Stomach (tissue), 9 donors: ENCODE data around the gene HAGH. TPM values are rescaled to one million over a fixed set of nuclear protein-coding genes. Genes with fewer than 3 reads are reported as not detected.

Experiments used
- DNase-seq, 2 donors: peaks; one replicate each; pipeline versions ENCODE4 v3.0.0 to v3.0.0-alpha.2; 2013 to 2019
- H3K27ac ChIP-seq, 5 donors: fragments of 200-600 bp in 4 of 5; sonication (generic) in 4 of 5; one replicate each; pipeline ENCODE4 v1.5.1; 2013 to 2019; ENCODE audit warnings: mild to moderate bottlenecking in 1 of 5, moderate library complexity in 1 of 5
- H3K27me3 ChIP-seq, 3 donors: fragments of 200-600 bp; sonication (generic); one replicate each; pipeline ENCODE4 v1.5.1; 2017 to 2019; ENCODE audit warnings: mixed run types in 1 of 3
- H3K36me3 ChIP-seq, 4 donors: fragments of 200-600 bp; sonication (generic); 1 replicate in 3 of 4; 2 replicates in 1 of 4; pipeline ENCODE4 v1.5.1; 2016 to 2019
- H3K4me1 ChIP-seq, 4 donors: fragments of 200-600 bp; sonication (generic); one replicate each; pipeline ENCODE4 v1.5.1; 2016 to 2019
- H3K4me3 ChIP-seq, 4 donors: fragments of 200-600 bp; sonication (generic) in 3 of 4; one replicate each; pipeline ENCODE4 v1.5.1; 2016 to 2019; ENCODE audit warnings: mild to moderate bottlenecking in 1 of 4
- H3K9me3 ChIP-seq, 4 donors: fragments of 200-600 bp; sonication (generic); one replicate each; pipeline ENCODE4 v1.5.1; 2016 to 2019
- EP300 ChIP-seq: sonication (generic); formaldehyde crosslinking; IDR thresholded peaks from one replicate; pipeline ENCODE4 v1.6.1; 2017; ENCODE audit warnings: antibody characterized with exemption
- POLR2A ChIP-seq, 4 donors: fragments of 450-650 bp; IDR thresholded peaks; one replicate each; pipeline ENCODE4 v1.6.1; 2016; ENCODE audit warnings: antibody characterized with exemption in 4 of 4, control low read depth in 2 of 4, mild to moderate bottlenecking in 1 of 4, moderate library complexity in 1 of 4
- POLR2AphosphoS5 ChIP-seq, 3 donors: sonication (generic); formaldehyde crosslinking; IDR thresholded peaks; one replicate each; pipeline ENCODE4 v1.6.1; 2016; ENCODE audit warnings: antibody characterized with exemption in 3 of 3
- WGBS, 5 donors: extraction: QIAGEN DNeasy Blood & Tissue Kit in 3 of 5; methylation state at CpG; one replicate each; pipeline versions ENCODE4 v1.1.5 to v1.1.7; 2013 to 2018; 5-methylcytosine and 5-hydroxymethylcytosine counted together
- intact Hi-C: fragments of 100-400 bp; cut with DNase I; formaldehyde crosslinking; loops from one replicate; pipeline ENCODE4 v1.15.1; 2023; ENCODE audit warnings: low total_unique reads
- polyA plus RNA-seq, 3 donors: library from polyadenylated mRNA; stranded (reverse); fragments of 200-250 nt; gene quantifications; one replicate each; pipeline ENCODE4 v1.2.3, GENCODE V29; 2013
- total RNA-seq, 5 donors: library from RNA; depleted of rRNA; stranded (reverse); fragments of >200 nt; gene quantifications; one replicate each; pipeline versions ENCODE4 v1.1.0 to v1.2.3, GENCODE V29; 2014 to 2016
- TF ChIP-seq, protein P1 (sequence below), 7 experiments: fragments of 450-650 bp in 4 of 7; fragments of 200-600 bp in 3 of 7; sonication (generic) in 3 of 7; IDR thresholded peaks; one replicate each; pipeline ENCODE4 v1.5.1; 2016 to 2019; ENCODE audit warnings: antibody characterized with exemption in 7 of 7, control low read depth in 2 of 7, mild to moderate bottlenecking in 1 of 7
- donor health status: healthy with polysubstance abuse.
- donor health status: Bipolar disorder and iron deficiency.
- donor health status: healthy.

Gene HAGH
- total and polyA plus RNA-seq, 8 donors: 30.3 to 119 (median 69.2) TPM

DNA sequence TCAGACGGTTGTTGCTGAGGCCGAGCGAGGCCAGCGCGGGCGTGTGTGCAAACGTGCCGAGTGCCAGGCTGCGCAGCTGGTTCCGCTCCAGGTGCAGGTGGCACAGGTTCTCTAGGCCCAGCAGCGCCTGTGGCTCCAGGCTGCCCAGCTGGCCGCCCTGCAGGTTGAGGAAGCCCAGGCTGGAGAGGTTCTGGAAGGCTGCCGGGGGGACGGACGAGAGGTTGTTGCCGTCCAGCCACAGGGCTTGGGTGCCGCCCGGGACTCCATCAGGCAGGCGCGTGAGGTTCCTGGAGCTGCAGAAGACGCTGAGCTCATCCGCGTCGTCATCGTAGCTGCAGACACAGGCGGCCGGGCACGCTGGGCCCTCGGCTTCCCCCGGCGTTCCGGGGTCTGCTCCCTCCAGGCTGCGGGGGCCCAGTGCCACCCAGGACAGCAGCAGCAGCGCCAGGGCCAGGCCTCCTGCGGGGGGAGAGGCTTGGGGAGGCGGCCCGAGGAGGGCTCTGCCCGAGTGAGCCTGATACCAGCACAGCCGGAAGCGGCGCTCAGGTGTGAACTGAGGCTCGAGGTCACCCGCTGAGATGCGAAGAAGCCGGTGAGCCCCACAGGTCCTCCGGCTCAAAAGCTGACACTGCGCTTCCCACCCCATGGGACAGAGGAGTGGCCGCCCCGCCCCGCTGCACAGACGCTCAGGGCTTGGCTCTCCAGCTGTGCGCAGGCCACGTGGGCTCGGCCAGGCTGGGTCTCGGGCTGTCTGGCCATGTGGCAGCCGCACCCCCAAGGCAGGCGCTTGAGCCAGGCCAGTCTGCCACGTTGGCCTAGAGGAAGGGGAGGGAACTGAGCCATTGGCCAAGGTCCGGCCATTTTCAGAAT, 34.4 kb downstream of the HAGH start:
- Histone ChIP-seq H3K9me3 (no peaks in the 10 kb centered on the region), H3K27ac (peak overlapping the region in 1 of 5 donors; percentile 75), H3K4me3 (peak overlapping the region in 1 of 4 donors; percentile 36), H3K4me1 (peaks cover 14 to 35% (median 22%) of the 10 kb centered on the region in 4 donors), H3K36me3 (peaks cover 17 to 56% (median 53%) of the 10 kb centered on the region in 4 donors), H3K27me3 (no peaks in the 10 kb centered on the region)
- intact Hi-C loops: no loop called here
- DNase-seq: no peak
- WGBS, 5 donors: 78 to 90% (median 82%) methylated on average over 35 to 59 of the region's 59 CpGs
- TF ChIP-seq, protein P1, sequence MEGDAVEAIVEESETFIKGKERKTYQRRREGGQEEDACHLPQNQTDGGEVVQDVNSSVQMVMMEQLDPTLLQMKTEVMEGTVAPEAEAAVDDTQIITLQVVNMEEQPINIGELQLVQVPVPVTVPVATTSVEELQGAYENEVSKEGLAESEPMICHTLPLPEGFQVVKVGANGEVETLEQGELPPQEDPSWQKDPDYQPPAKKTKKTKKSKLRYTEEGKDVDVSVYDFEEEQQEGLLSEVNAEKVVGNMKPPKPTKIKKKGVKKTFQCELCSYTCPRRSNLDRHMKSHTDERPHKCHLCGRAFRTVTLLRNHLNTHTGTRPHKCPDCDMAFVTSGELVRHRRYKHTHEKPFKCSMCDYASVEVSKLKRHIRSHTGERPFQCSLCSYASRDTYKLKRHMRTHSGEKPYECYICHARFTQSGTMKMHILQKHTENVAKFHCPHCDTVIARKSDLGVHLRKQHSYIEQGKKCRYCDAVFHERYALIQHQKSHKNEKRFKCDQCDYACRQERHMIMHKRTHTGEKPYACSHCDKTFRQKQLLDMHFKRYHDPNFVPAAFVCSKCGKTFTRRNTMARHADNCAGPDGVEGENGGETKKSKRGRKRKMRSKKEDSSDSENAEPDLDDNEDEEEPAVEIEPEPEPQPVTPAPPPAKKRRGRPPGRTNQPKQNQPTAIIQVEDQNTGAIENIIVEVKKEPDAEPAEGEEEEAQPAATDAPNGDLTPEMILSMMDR (IDR thresholded peaks at IDR 0.05): no peak

DNA sequence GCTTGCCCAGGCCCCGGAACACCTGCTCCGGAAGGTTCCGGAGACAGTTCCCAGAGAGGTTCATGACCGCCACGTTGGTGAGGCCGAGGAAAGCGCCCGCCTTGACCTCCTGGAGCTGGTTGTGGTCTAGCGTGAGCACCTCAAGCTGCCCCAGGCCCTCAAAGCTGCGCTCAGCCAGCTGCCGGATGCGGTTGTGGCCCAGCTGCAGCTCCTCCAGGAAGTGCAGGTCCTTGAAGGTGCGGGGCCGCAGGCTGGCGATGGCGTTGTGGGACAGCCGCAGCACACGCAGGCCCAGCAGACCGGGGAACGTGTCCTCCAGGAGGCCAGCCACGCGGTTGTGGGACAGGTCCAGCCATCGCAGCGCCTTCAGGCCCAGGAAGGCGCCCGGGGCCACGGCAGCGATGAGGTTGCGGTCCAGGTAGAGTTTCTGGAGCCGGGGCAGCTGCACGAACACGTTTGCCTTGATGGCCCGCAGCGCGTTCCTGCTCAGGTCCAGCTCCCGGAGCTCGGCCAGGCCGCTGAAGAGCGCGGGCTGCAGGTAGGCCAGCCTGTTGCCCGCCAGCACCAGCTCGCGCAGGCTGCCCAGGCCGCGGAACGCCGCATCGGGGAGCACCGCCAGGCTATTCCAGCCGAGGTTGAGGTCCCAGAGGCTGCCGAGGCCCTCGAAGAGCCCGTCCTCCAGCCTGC, 35.2 kb downstream of the HAGH start:
- no peak for TF ChIP-seq POLR2A (IDR thresholded peaks at IDR 0.05)
- TF ChIP-seq, protein P1 (IDR thresholded peaks at IDR 0.05): no peak
- TF ChIP-seq POLR2AphosphoS5 (IDR thresholded peaks at IDR 0.05): no peak
- TF ChIP-seq EP300: no peak
- no peaks in the 10 kb centered on the region for H3K9me3 ChIP-seq
- H3K36me3 ChIP-seq: peaks cover 17 to 64% (median 61%) of the 10 kb centered on the region in 4 donors
- H3K27me3 ChIP-seq: no peaks in the 10 kb centered on the region
- H3K4me3 ChIP-seq: no peak overlapping the region
- peaks cover 14 to 37% (median 27%) of the 10 kb centered on the region in 4 donors for H3K4me1 ChIP-seq
- DNase-seq: peak in 1 of 2 donors; percentile 6
- H3K27ac ChIP-seq: no peak overlapping the region
- WGBS, 5 donors: 90 to 96% (median 95%) methylated on average over 14 to 53 of the region's 53 CpGs
- intact Hi-C loops: no loop called here

DNA sequence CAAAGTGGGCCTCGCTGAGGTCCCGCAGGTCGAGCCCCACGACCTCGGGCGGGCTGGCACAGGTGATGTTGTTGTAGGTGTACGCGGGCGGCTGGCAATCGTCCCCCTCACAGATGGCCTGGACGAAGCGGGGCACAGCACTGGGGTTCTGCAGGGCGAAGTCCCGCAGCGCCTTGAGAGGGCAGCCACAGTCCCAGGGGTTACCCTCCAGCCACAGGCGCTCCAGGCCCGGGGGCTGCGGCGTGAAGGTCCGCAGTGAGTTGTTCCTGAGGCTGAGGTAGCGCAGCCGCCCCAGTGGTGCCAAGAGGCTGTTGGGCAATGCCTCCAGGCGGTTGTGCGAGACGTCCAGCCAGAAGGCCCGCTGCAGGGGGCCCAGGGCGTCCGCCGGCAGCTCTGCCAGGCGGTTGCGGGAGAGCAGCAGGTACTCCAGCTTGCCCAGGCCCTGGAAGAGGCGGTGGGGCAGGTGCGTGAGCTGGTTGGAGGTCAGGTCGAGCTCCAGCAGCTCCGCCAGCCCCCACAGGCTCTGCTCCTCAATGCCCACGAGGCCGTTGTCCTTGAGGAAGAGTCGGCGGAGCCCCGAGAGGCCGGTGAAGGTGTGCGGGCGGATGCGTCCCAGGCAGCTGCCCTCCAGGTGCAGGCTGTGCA, 35.9 kb downstream of the HAGH start:
- WGBS, 5 donors: 77 to 93% (median 91%) methylated on average over 8 to 44 of the region's 44 CpGs
- no peak for TF ChIP-seq POLR2AphosphoS5 (IDR thresholded peaks at IDR 0.05)
- TF ChIP-seq, protein P1 (IDR thresholded peaks at IDR 0.05): no peak
- no peak for TF ChIP-seq EP300
- TF ChIP-seq POLR2A (IDR thresholded peaks at IDR 0.05): no peak
- Histone ChIP-seq H3K27ac (no peak overlapping the region), H3K27me3 (no peaks in the 10 kb centered on the region), H3K36me3 (peaks cover 17 to 71% (median 67%) of the 10 kb centered on the region in 4 donors), H3K4me1 (peaks cover 18 to 43% (median 33%) of the 10 kb centered on the region in 4 donors), H3K9me3 (no peaks in the 10 kb centered on the region), H3K4me3 (no peak overlapping the region)
- DNase-seq: peak in 1 of 2 donors; percentile 1
- intact Hi-C loops: no loop called here

DNA sequence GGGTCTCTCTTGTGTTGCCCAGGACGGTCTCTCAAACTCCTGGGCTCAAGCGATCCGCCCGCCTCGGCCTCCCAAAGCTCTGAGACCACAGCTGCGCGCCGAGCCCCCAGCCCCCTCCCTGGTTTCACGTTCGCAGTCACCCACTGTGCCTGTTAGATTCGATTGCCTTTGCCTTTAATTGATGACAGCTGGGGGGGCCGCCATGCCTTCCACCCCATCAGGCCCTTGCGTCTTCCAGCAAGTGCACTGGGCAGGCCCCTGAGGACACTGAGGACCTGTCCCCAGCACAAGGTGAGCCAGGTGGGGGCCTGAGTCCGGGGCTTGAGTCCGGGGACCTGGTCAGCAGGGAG, 36.4 kb downstream of the HAGH start:
- peaks cover 17 to 76% (median 71%) of the 10 kb centered on the region in 4 donors for H3K36me3 ChIP-seq

More for the DNA sequence above, 36.4 kb downstream of the HAGH start:
- Histone ChIP-seq H3K27ac (no peak overlapping the region), H3K27me3 (no peaks in the 10 kb centered on the region), H3K4me1 (peaks cover 23 to 48% (median 38%) of the 10 kb centered on the region in 4 donors), H3K4me3 (no peak overlapping the region), H3K9me3 (no peaks in the 10 kb centered on the region)
- intact Hi-C loops: no loop called here
- WGBS, 5 donors: 80 to 94% (median 91%) methylated on average over 14 to 15 of the region's 15 CpGs
- TF ChIP-seq POLR2AphosphoS5 (IDR thresholded peaks at IDR 0.05) (no peak), EP300 (no peak), POLR2A (IDR thresholded peaks at IDR 0.05) (no peak)
- TF ChIP-seq, protein P1 (IDR thresholded peaks at IDR 0.05): no peak
- no peak for DNase-seq
